HL-60 (cell line): Measurements from ENCODE around the gene NAA50.
A peak's percentile ranks its signal among the peaks of the same experiment; 100 is the strongest.

Experiments
- DNase-seq, 2 experiments: peaks; one replicate each; pipeline ENCODE4 v3.0.0-alpha.2; 2010 to 2020; ENCODE audit warnings: low read depth in 1 of 2, low spot score in 1 of 2
- H3K27ac ChIP-seq: fragments of 250-450 bp; sonication (Bioruptor Pico); replicated peaks from 2 replicates; pipeline ENCODE4 v1.5.1; 2020; ENCODE audit warnings: mild to moderate bottlenecking, moderate library complexity
- H3K27me3 ChIP-seq: fragments of 250-450 bp; sonication (Bioruptor Pico); 2 replicates; pipeline ENCODE4 v1.5.1; 2021; ENCODE audit warnings: mild to moderate bottlenecking, moderate library complexity; ENCODE audit not compliant: insufficient read depth, poor library complexity, severe bottlenecking
- H3K4me3 ChIP-seq: replicated peaks from 2 replicates; pipeline ENCODE4 v1.5.1; 2011; ENCODE audit warnings: mild to moderate bottlenecking, control low read depth, low read length; ENCODE audit not compliant: insufficient read depth
- GABPA ChIP-seq: IDR thresholded peaks from 2 replicates; pipeline ENCODE4 v1.6.1; 2012; ENCODE audit warnings: low read depth
- POLR2AphosphoS5 ChIP-seq: IDR thresholded peaks from 2 replicates; pipeline ENCODE4 v1.6.1; 2012; ENCODE audit warnings: low read depth
- REST ChIP-seq: IDR thresholded peaks from 2 replicates; pipeline ENCODE4 v1.6.1; 2012; ENCODE audit warnings: low read depth; ENCODE audit not compliant: insufficient replicate concordance
- SPI1 ChIP-seq: IDR thresholded peaks from 2 replicates; pipeline ENCODE4 v1.6.1; 2012; ENCODE audit warnings: low read depth, mild to moderate bottlenecking, borderline replicate concordance
- TF ChIP-seq, protein P1 (sequence below): IDR thresholded peaks from one replicate; pipeline ENCODE4 v1.5.1; 2011; ENCODE audit warnings: low read length, control low read depth, inconsistent platforms; ENCODE audit not compliant: insufficient read depth

The NAA50 gene

DNA sequence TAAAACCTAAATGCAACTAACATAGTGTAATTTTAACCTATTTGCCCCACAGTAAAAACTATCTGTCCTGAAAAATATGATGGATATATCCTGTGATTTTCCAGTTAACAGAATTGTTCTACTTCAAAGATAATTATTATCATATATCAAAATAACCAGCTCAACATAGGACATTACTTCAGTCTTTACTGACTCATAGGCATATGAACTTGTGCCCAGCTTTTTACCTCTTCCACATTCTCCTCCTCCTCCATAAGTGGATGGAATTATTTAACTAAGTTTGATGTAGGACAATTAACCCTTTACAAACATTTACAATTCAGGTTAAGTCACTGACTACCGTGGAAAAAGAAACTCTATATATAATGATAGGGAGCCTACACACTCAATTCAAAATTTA lies 26.8 kb downstream of the NAA50 start:
- Histone ChIP-seq H3K4me3 (no peak overlapping the region), H3K27me3 (no peaks in the 10 kb centered on the region), H3K27ac (no peak overlapping the region)
- TF ChIP-seq REST (no peak), POLR2AphosphoS5 (no peak), GABPA (no peak), SPI1 (no peak)
- TF ChIP-seq, protein P1, sequence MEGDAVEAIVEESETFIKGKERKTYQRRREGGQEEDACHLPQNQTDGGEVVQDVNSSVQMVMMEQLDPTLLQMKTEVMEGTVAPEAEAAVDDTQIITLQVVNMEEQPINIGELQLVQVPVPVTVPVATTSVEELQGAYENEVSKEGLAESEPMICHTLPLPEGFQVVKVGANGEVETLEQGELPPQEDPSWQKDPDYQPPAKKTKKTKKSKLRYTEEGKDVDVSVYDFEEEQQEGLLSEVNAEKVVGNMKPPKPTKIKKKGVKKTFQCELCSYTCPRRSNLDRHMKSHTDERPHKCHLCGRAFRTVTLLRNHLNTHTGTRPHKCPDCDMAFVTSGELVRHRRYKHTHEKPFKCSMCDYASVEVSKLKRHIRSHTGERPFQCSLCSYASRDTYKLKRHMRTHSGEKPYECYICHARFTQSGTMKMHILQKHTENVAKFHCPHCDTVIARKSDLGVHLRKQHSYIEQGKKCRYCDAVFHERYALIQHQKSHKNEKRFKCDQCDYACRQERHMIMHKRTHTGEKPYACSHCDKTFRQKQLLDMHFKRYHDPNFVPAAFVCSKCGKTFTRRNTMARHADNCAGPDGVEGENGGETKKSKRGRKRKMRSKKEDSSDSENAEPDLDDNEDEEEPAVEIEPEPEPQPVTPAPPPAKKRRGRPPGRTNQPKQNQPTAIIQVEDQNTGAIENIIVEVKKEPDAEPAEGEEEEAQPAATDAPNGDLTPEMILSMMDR: no peak
- DNase-seq: no peak

- Histone ChIP-seq H3K27me3 (no peaks in the 10 kb centered on the region), H3K27ac (no peak overlapping the region), H3K4me3 (no peak overlapping the region)
- TF ChIP-seq GABPA (no peak), POLR2AphosphoS5 (peak; percentile 57)
- no peak for DNase-seq
These were observed 28.2 kb downstream of the NAA50 start for GRCh38 chr3:113717818-113718217.

- H3K27ac ChIP-seq: no peak overlapping the region
- no peak for TF ChIP-seq REST
- H3K4me3 ChIP-seq: no peak overlapping the region
- H3K27me3 ChIP-seq: no peaks in the 10 kb centered on the region
- DNase-seq: no peak
These were observed 28.7 kb downstream of the NAA50 start for GRCh38 chr3:113717308-113717707.

GRCh38 chr3:113714702-113715101 lies 31.3 kb downstream of the NAA50 start:
- TF ChIP-seq GABPA (no peak), POLR2AphosphoS5 (no peak)
- no peak for DNase-seq

GRCh38 chr3:113712129-113712528 lies 33.9 kb downstream of the NAA50 start:
- H3K27me3 ChIP-seq: no peaks in the 10 kb centered on the region
- TF ChIP-seq, protein P1: no peak
- TF ChIP-seq REST: no peak
- no peak for TF ChIP-seq SPI1
- TF ChIP-seq GABPA: no peak
- no peak for TF ChIP-seq POLR2AphosphoS5

More at GRCh38 chr3:113714702-113715101, 31.3 kb downstream of the NAA50 start:
- Histone ChIP-seq H3K4me3 (no peak overlapping the region), H3K27me3 (no peaks in the 10 kb centered on the region), H3K27ac (no peak overlapping the region)

More at GRCh38 chr3:113712129-113712528, 33.9 kb downstream of the NAA50 start:
- H3K4me3 ChIP-seq: no peak overlapping the region
- H3K27ac ChIP-seq: no peak overlapping the region
- no peak for DNase-seq
